HCT116 (cell line): Measurements from ENCODE around the gene SLC8A1. TPM values are rescaled to one million over a fixed set of nuclear protein-coding genes. Genes with fewer than 3 reads are reported as not detected.

Experiments used
- ATAC-seq: fragments of 200-7000 bp; cut with Tn5 transposase; 2 replicates; pipeline ENCODE4 v1.9.1; 2020; ENCODE audit warnings: mild to moderate bottlenecking, moderate library complexity
- BruUV-seq: library from RNA; stranded (reverse); fragments of 400-500 nt; replicated peaks from 2 replicates; lab custom pipeline; 2021; lab: Mats Ljungman, UMichigan
- CTCF ChIA-PET: fragments of 300-600 bp; sonication (Branson Sonifier 250); formaldehyde crosslinking; loops from one replicate; lab custom pipeline; 2021; ENCODE audit warnings: antibody characterized with exemption; lab: Charles Lee
- POLR2A ChIA-PET: fragments of 300-600, 350-600 bp; sonication (Branson Sonifier 250); formaldehyde crosslinking; loops from one replicate; lab custom pipeline; 2021; ENCODE audit warnings: antibody characterized with exemption; lab: Charles Lee
- RAD21 ChIA-PET, 2 experiments: fragments of 300-600 bp; sonication (Branson Sonifier 250); formaldehyde crosslinking; loops; one replicate each; lab custom pipeline; 2023; ENCODE audit warnings: low total read pairs in 2 of 2; ENCODE audit not compliant: uncharacterized antibody in 2 of 2, unreplicated experiment in 2 of 2, low non-redundant PET in 1 of 2; lab: Charles Lee
- DNase-seq: peaks from one replicate; pipeline ENCODE4 v3.0.0-alpha.2; 2010; ENCODE audit warnings: low read depth, low spot score
- H2AFZ ChIP-seq: fragments of 200-600 bp; shearing (Covaris generic), sonication (generic); 2 replicates; pipeline ENCODE4 v1.6.1; 2017; ENCODE audit warnings: low read depth, mixed run types, mixed read lengths, antibody characterized with exemption, low read length; ENCODE audit not compliant: poor library complexity, severe bottlenecking
- H3K27ac ChIP-seq: 2 replicates; pipeline ENCODE4 v1.5.1; 2012; ENCODE audit warnings: low read depth, low read length
- H3K27me3 ChIP-seq: fragments of 200-600 bp; sonication (generic); 2 replicates; pipeline ENCODE4 v1.6.1; 2016; ENCODE audit warnings: mixed run types, low read length, mixed read lengths; ENCODE audit not compliant: insufficient read depth
- H3K36me3 ChIP-seq, 2 experiments: fragments of 200-500 bp in 1 of 2; fragments of 200-600 bp in 1 of 2; sonication (Bioruptor generic) in 1 of 2; sonication (generic) in 1 of 2; 2 replicates each; pipeline versions ENCODE4 v1.5.1 to v1.6.1; 2014 to 2016; ENCODE audit warnings: low read length in 2 of 2, inconsistent platforms in 1 of 2, mixed read lengths in 1 of 2, mixed run types in 1 of 2; ENCODE audit not compliant: insufficient read depth in 2 of 2, control insufficient read depth in 1 of 2
- H3K4me1 ChIP-seq, 2 experiments: fragments of 200-600 bp in 1 of 2; sonication (generic) in 1 of 2; 2 replicates each; pipeline versions ENCODE4 v1.5.1 to v1.6.1; 2012 to 2017; ENCODE audit warnings: low read length in 2 of 2, inconsistent platforms in 1 of 2, mild to moderate bottlenecking in 1 of 2, mixed read lengths in 1 of 2, mixed run types in 1 of 2, moderate library complexity in 1 of 2; ENCODE audit not compliant: insufficient read depth in 2 of 2, control insufficient read depth in 1 of 2
- H3K4me2 ChIP-seq: fragments of 200-600 bp; sonication (generic); 2 replicates; pipeline ENCODE4 v1.6.1; 2017; ENCODE audit warnings: mixed run types, low read length, mixed read lengths
- H3K4me3 ChIP-seq, 2 experiments: fragments of 200-600 bp in 1 of 2; sonication (generic) in 1 of 2; replicated peaks in 1 of 2; 2 replicates each; pipeline ENCODE4 v1.5.1; 2011 to 2016; ENCODE audit warnings: low read length in 2 of 2, control low read depth in 1 of 2, low read depth in 1 of 2, mild to moderate bottlenecking in 1 of 2, mixed read lengths in 1 of 2, mixed run types in 1 of 2
- H3K79me2 ChIP-seq: fragments of 200-600 bp; sonication (generic); 2 replicates; pipeline ENCODE4 v1.6.1; 2017; ENCODE audit warnings: mild to moderate bottlenecking, mixed run types, low read length, moderate library complexity, mixed read lengths; ENCODE audit not compliant: insufficient read depth
- H3K9ac ChIP-seq: fragments of 200-600 bp; sonication (generic); 2 replicates; pipeline ENCODE4 v1.6.1; 2016; ENCODE audit warnings: low read length, mixed read lengths
- H3K9me2 ChIP-seq: fragments of 200-600 bp; sonication (generic), shearing (Covaris generic); 2 replicates; pipeline ENCODE4 v1.6.1; 2017; ENCODE audit warnings: mixed run types, mild to moderate bottlenecking, moderate library complexity; ENCODE audit not compliant: insufficient read depth
- H3K9me3 ChIP-seq, 2 experiments: fragments of 200-500 bp in 1 of 2; fragments of 200-600 bp in 1 of 2; sonication (Bioruptor generic) in 1 of 2; sonication (generic) in 1 of 2; 2 replicates each; pipeline ENCODE4 v1.6.1; 2014 to 2017; ENCODE audit warnings: low read length in 2 of 2, mixed read lengths in 2 of 2, inconsistent platforms in 1 of 2, low read depth in 1 of 2, mild to moderate bottlenecking in 1 of 2, mixed run types in 1 of 2, moderate library complexity in 1 of 2; ENCODE audit not compliant: control insufficient read depth in 1 of 2, insufficient read depth in 1 of 2
- H4K20me1 ChIP-seq: fragments of 200-600 bp; sonication (generic), shearing (Covaris generic); 2 replicates; pipeline ENCODE4 v1.6.1; 2017; ENCODE audit warnings: mixed run types, mild to moderate bottlenecking, moderate library complexity; ENCODE audit not compliant: insufficient read depth
- CTCF ChIP-seq, 3 experiments: fragments of 200-600 bp in 1 of 3; sonication (generic) in 1 of 3; IDR thresholded peaks in 2 of 3; conservative IDR thresholded peaks in 1 of 3; 2 replicates each; pipeline ENCODE4 v1.5.1; 2012 to 2017; ENCODE audit warnings: low read depth in 2 of 3, low read length in 2 of 3, antibody characterized with exemption in 1 of 3, borderline replicate concordance in 1 of 3, control low read depth in 1 of 3, mild to moderate bottlenecking in 1 of 3, mixed read lengths in 1 of 3, mixed run types in 1 of 3, moderate library complexity in 1 of 3; ENCODE audit not compliant: insufficient read depth in 1 of 3
- EZH2phosphoT487 ChIP-seq: fragments of 200-600 bp; IDR thresholded peaks from 2 replicates; pipeline ENCODE4 v1.6.1; 2018; ENCODE audit warnings: antibody characterized with exemption, borderline replicate concordance
- JUND ChIP-seq: IDR thresholded peaks from 2 replicates; pipeline ENCODE4 v1.6.1; 2012
- POLR2AphosphoS5 ChIP-seq: IDR thresholded peaks from 2 replicates; pipeline ENCODE4 v1.6.1; 2011; ENCODE audit warnings: mild to moderate bottlenecking, low read depth, low read length, moderate library complexity
- SRF ChIP-seq: IDR thresholded peaks from 2 replicates; pipeline ENCODE4 v1.6.1; 2012; ENCODE audit warnings: low read depth
- intact Hi-C: fragments of 100-400 bp; cut with micrococcal nuclease; formaldehyde crosslinking; loops from 2 replicates; pipeline ENCODE4 v1.10.0; 2022
- total RNA-seq: library from RNA; stranded (reverse); gene quantifications from one replicate; pipeline ENCODE4 v1.2.1, GENCODE V29; 2021; ENCODE audit not compliant: unreplicated experiment
- TF ChIP-seq, protein P1 (sequence below): IDR thresholded peaks from 2 replicates; pipeline ENCODE4 v1.6.1; 2012; ENCODE audit warnings: low read depth
- TF ChIP-seq, protein P2 (sequence below): IDR thresholded peaks from 2 replicates; pipeline ENCODE4 v1.6.1; 2012

Gene SLC8A1
- total RNA-seq, 1 experiment from 2014 or later = 0.07 TPM

DNA sequence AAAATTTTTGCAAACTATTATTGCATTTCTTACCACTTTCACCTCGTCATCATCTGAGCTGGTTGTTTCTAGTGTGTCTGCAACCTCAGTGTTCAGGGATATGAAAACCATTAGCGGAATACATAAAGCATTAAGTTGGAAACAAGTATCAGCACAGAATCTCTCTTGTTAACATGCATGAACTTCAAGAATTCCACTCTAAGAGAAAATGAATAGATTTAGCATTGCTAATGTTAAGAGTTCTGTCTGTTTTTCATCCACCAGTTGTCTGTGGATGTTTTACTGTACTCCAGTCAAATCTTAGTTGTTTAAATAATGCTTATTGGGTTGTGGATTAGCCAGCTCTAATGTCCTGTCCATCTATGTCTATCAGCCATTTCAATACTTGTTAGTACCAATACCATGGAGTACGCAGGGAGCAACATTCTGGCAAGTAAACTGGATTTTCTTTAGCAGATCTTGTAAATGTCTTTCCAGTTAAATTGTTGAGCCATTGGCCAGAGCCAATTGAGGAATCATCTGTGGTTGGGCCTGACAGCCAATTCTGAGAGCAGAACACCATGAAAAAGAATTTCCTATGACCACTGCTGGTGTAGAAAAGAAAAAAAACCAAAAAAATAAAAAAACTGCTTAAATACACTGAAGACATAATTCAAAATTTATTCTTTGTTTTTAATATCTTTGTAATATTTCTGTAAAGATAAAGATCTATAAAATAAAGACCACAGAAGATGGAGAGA is 82.5 kb downstream of the SLC8A1 start:
- intact Hi-C loops = no loop called here
- Histone ChIP-seq H4K20me1 (no peaks in the 10 kb centered on the region), H3K36me3 (no peaks in the 10 kb centered on the region), H3K4me3 (no peak overlapping the region), H3K27me3 (no peaks in the 10 kb centered on the region), H3K9ac (no peak overlapping the region), H3K9me2 (no peaks in the 10 kb centered on the region), H3K79me2 (no peaks in the 10 kb centered on the region), H3K27ac (no peak overlapping the region), H3K4me2 (no peak overlapping the region), H2AFZ (no peak overlapping the region), H3K9me3 (no peaks in the 10 kb centered on the region), H3K4me1 (peaks cover 0 to 3% of the 10 kb centered on the region in 2 experiments; a peak in 1 of 4 replicates)
- TF ChIP-seq POLR2AphosphoS5 = no peak
- TF ChIP-seq SRF = no peak
- TF ChIP-seq CTCF (IDR thresholded peaks at IDR 0.05 in 2 of 3, conservative IDR thresholded peaks at IDR 0.05 in 1 of 3; ENCODE audit: borderline replicate concordance in 1 of 3, insufficient read depth in 1 of 3, low read depth in 2 of 3, low read length in 2 of 3) = no peak
- TF ChIP-seq, protein P1, sequence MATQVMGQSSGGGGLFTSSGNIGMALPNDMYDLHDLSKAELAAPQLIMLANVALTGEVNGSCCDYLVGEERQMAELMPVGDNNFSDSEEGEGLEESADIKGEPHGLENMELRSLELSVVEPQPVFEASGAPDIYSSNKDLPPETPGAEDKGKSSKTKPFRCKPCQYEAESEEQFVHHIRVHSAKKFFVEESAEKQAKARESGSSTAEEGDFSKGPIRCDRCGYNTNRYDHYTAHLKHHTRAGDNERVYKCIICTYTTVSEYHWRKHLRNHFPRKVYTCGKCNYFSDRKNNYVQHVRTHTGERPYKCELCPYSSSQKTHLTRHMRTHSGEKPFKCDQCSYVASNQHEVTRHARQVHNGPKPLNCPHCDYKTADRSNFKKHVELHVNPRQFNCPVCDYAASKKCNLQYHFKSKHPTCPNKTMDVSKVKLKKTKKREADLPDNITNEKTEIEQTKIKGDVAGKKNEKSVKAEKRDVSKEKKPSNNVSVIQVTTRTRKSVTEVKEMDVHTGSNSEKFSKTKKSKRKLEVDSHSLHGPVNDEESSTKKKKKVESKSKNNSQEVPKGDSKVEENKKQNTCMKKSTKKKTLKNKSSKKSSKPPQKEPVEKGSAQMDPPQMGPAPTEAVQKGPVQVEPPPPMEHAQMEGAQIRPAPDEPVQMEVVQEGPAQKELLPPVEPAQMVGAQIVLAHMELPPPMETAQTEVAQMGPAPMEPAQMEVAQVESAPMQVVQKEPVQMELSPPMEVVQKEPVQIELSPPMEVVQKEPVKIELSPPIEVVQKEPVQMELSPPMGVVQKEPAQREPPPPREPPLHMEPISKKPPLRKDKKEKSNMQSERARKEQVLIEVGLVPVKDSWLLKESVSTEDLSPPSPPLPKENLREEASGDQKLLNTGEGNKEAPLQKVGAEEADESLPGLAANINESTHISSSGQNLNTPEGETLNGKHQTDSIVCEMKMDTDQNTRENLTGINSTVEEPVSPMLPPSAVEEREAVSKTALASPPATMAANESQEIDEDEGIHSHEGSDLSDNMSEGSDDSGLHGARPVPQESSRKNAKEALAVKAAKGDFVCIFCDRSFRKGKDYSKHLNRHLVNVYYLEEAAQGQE = no peak
- TF ChIP-seq JUND = no peak
- TF ChIP-seq, protein P2, sequence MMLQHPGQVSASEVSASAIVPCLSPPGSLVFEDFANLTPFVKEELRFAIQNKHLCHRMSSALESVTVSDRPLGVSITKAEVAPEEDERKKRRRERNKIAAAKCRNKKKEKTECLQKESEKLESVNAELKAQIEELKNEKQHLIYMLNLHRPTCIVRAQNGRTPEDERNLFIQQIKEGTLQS = no peak
- TF ChIP-seq EZH2phosphoT487 = no peak
- POLR2A ChIA-PET = no interaction called here
- ATAC-seq (no peak), DNase-seq (no peak)
- CTCF ChIA-PET = no interaction called here
- RAD21 ChIA-PET = no interaction called here
- no TSS peak for BruUV-seq
